ENCODE results near the gene ATP2B2.

Gene ATP2B2

DNA sequence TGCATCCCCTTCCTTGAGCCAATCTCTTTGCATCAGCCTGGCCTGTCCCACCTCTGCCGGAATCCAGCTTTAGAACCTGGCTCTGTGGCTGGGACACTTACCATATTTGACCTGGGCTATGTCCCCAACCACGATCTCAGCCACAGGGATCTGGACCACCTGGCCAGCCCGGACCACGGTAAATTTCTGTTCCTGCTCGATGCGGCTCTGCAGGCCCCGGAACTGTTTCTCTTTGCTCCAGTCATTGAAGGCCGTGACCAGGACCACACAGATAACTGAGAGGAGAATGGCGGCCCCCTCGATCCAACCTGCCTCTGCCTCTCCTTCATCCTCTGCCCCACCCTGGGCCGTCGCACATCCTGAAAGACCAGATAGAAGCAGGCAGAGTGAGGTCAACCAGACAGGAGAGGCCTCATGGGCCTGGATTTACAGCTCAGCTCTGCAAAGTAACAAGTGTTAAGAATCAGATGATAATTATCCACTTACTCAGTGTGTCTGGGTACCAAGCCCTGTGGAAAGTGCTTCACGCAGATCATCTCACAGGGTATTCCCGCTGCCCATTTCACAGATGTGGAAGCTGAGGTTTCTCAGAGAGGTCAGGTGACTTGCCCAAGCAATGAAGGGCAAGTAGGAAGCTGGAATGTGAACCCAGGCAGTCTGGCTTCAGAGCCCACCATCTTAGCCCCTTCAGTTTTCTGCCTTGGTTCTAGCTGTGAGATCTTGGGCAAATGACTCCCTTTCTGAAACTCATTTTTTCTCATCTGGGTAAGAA, 103.2 kb downstream of the ATP2B2 start:
- ChIA-PET CTCF (no interaction called here), POLR2A (no interaction called here)
- TF ChIP-seq GLIS1 (tag by site-specific recombination; IDR thresholded peaks at IDR 0.05), result no peak
- TF ChIP-seq ZNF510 (tag by site-specific recombination; IDR thresholded peaks at IDR 0.05; ENCODE audit: insufficient replicate concordance), result no peak
- TF ChIP-seq, protein P1, sequence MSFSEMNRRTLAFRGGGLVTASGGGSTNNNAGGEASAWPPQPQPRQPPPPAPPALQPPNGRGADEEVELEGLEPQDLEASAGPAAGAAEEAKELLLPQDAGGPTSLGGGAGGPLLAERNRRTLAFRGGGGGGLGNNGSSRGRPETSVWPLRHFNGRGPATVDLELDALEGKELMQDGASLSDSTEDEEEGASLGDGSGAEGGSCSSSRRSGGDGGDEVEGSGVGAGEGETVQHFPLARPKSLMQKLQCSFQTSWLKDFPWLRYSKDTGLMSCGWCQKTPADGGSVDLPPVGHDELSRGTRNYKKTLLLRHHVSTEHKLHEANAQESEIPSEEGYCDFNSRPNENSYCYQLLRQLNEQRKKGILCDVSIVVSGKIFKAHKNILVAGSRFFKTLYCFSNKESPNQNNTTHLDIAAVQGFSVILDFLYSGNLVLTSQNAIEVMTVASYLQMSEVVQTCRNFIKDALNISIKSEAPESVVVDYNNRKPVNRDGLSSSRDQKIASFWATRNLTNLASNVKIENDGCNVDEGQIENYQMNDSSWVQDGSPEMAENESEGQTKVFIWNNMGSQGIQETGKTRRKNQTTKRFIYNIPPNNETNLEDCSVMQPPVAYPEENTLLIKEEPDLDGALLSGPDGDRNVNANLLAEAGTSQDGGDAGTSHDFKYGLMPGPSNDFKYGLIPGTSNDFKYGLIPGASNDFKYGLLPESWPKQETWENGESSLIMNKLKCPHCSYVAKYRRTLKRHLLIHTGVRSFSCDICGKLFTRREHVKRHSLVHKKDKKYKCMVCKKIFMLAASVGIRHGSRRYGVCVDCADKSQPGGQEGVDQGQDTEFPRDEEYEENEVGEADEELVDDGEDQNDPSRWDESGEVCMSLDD (tag by site-specific recombination; IDR thresholded peaks at IDR 0.05), result no peak
- TF ChIP-seq, protein P2, sequence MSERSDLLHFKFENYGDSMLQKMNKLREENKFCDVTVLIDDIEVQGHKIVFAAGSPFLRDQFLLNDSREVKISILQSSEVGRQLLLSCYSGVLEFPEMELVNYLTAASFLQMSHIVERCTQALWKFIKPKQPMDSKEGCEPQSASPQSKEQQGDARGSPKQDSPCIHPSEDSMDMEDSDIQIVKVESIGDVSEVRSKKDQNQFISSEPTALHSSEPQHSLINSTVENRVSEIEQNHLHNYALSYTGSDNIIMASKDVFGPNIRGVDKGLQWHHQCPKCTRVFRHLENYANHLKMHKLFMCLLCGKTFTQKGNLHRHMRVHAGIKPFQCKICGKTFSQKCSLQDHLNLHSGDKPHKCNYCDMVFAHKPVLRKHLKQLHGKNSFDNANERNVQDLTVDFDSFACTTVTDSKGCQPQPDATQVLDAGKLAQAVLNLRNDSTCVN (tag by site-specific recombination; optimal IDR thresholded peaks at IDR 0.05), result no peak
- TF ChIP-seq ZNF677 (tag by site-specific recombination; IDR thresholded peaks at IDR 0.05), result no peak
- no peak for TF ChIP-seq ZNF398 (tag by site-specific recombination; IDR thresholded peaks at IDR 0.05)
- no peaks in the 10 kb centered on the region for H3K4me1 ChIP-seq (ENCODE audit: control insufficient read depth, insufficient read depth, low read length)
- H3K4me3 ChIP-seq (ENCODE audit: low read depth, low read length), result no peak overlapping the region
- H3K36me3 ChIP-seq (ENCODE audit: control insufficient read depth in 2 of 2, insufficient read depth in 1 of 2, low read length in 2 of 2), result no peaks in the 10 kb centered on the region
- H3K27ac ChIP-seq (ENCODE audit: extremely low read depth, low read depth, low read length), result no peak overlapping the region
- H3K9me3 ChIP-seq (ENCODE audit: control insufficient read depth, insufficient read depth, low read depth, low read length), result no peaks in the 10 kb centered on the region

DNA sequence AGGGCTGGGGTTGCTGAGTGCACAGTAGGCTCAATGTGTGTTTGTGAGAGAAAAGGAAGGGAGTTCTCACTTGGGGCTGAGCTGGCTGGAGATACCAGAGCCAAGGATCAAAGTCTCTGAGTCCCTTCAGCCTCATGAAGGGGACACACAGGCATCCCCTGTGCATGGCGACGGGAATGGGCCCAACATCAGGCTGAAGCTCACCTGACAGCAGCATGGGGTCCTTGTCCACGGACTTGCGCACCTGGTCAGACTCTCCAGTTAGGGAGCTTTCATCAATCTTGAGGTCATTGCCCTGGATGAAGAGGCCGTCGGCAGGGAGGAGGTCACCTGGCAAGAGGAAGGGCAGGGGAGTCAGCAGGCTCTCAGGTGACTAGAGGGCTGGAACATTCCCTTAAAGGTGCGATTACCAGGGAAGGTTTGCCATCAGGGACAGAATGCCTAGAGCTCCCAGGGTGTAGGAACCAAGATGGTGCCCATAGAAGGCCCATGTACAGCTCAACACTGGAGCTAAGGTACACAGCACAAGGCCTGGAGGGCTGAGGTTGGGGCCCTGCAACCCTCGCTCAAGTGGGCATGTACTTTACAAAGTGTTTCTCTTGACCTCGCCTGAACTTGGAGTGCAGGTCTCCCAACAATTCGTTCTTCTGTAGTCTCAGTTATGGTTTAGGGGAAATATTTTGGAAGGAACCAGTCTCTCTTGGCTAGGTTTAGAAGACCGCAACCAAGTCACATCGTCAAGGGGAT, 104.5 kb downstream of the ATP2B2 start:
- H3K4me1 ChIP-seq (ENCODE audit: control insufficient read depth, insufficient read depth, low read length), result no peaks in the 10 kb centered on the region
- no peaks in the 10 kb centered on the region for H3K9me3 ChIP-seq (ENCODE audit: control insufficient read depth, insufficient read depth, low read depth, low read length)
- no peak overlapping the region for H3K4me3 ChIP-seq (ENCODE audit: low read depth, low read length)
- no peak overlapping the region for H3K27ac ChIP-seq (ENCODE audit: extremely low read depth, low read depth, low read length)
- ChIA-PET CTCF (no interaction called here), POLR2A (no interaction called here)
- no peaks in the 10 kb centered on the region for H3K36me3 ChIP-seq (ENCODE audit: control insufficient read depth in 2 of 2, insufficient read depth in 1 of 2, low read length in 2 of 2)
- TF ChIP-seq, protein P3, sequence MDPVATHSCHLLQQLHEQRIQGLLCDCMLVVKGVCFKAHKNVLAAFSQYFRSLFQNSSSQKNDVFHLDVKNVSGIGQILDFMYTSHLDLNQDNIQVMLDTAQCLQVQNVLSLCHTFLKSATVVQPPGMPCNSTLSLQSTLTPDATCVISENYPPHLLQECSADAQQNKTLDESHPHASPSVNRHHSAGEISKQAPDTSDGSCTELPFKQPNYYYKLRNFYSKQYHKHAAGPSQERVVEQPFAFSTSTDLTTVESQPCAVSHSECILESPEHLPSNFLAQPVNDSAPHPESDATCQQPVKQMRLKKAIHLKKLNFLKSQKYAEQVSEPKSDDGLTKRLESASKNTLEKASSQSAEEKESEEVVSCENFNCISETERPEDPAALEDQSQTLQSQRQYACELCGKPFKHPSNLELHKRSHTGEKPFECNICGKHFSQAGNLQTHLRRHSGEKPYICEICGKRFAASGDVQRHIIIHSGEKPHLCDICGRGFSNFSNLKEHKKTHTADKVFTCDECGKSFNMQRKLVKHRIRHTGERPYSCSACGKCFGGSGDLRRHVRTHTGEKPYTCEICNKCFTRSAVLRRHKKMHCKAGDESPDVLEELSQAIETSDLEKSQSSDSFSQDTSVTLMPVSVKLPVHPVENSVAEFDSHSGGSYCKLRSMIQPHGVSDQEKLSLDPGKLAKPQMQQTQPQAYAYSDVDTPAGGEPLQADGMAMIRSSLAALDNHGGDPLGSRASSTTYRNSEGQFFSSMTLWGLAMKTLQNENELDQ (tag by site-specific recombination; IDR thresholded peaks at IDR 0.05; ENCODE audit: low read depth), result no peak
- no peak for TF ChIP-seq ZNF529 (tag by site-specific recombination; IDR thresholded peaks at IDR 0.05; ENCODE audit: insufficient replicate concordance)
- TF ChIP-seq ZNF777 (tag by site-specific recombination; IDR thresholded peaks at IDR 0.05; ENCODE audit: borderline replicate concordance), result no peak
- no peak for TF ChIP-seq ZFHX2 (tag by site-specific recombination; conservative IDR thresholded peaks at IDR 0.05)
- TF ChIP-seq ZNF626 (tag by site-specific recombination; IDR thresholded peaks at IDR 0.05), result no peak
- TF ChIP-seq HOXC10 (CRISPR knock-in tag; IDR thresholded peaks at IDR 0.05), result no peak
- TF ChIP-seq, protein P4, sequence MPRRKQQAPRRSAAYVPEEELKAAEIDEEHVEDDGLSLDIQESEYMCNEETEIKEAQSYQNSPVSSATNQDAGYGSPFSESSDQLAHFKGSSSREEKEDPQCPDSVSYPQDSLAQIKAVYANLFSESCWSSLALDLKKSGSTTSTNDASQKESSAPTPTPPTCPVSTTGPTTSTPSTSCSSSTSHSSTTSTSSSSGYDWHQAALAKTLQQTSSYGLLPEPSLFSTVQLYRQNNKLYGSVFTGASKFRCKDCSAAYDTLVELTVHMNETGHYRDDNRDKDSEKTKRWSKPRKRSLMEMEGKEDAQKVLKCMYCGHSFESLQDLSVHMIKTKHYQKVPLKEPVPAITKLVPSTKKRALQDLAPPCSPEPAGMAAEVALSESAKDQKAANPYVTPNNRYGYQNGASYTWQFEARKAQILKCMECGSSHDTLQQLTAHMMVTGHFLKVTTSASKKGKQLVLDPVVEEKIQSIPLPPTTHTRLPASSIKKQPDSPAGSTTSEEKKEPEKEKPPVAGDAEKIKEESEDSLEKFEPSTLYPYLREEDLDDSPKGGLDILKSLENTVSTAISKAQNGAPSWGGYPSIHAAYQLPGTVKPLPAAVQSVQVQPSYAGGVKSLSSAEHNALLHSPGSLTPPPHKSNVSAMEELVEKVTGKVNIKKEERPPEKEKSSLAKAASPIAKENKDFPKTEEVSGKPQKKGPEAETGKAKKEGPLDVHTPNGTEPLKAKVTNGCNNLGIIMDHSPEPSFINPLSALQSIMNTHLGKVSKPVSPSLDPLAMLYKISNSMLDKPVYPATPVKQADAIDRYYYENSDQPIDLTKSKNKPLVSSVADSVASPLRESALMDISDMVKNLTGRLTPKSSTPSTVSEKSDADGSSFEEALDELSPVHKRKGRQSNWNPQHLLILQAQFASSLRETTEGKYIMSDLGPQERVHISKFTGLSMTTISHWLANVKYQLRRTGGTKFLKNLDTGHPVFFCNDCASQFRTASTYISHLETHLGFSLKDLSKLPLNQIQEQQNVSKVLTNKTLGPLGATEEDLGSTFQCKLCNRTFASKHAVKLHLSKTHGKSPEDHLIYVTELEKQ (tag by site-specific recombination; IDR thresholded peaks at IDR 0.05; ENCODE audit: borderline replicate concordance), result no peak
- no peak for TF ChIP-seq RBAK (tag by site-specific recombination; IDR thresholded peaks at IDR 0.05)
- TF ChIP-seq ZNF423 (tag by site-specific recombination; IDR thresholded peaks at IDR 0.05), result no peak
- no peak for TF ChIP-seq ZNF561 (tag by site-specific recombination; IDR thresholded peaks at IDR 0.05; ENCODE audit: borderline replicate concordance)
- no peak for TF ChIP-seq ZNF555 (tag by site-specific recombination; conservative IDR thresholded peaks at IDR 0.05)
- no peak for TF ChIP-seq ZNF585B (tag by site-specific recombination; IDR thresholded peaks at IDR 0.05)
- no peak for TF ChIP-seq ELK4 (IDR thresholded peaks at IDR 0.05; ENCODE audit: borderline replicate concordance, low read depth, low read length)
